Dermis microvascular lymphatic vessel endothelial cell (primary cell): Measurements from ENCODE around the gene TTLL3. TPM values are rescaled to one million over a fixed set of nuclear protein-coding genes. Genes with fewer than 3 reads are reported as not detected.
"Not testable (repeated sequence)": the region's sequence is repeated elsewhere in the genome, so short reads cannot be mapped to it uniquely, and the experiment has no call there.

ENCODE experiments used
- DNase-seq, 2 donors: peaks; one replicate each; pipeline versions ENCODE4 v3.0.0 to v3.0.0-alpha.2; 2010; ENCODE audit warnings: low read depth in 2 of 2
- total RNA-seq: library from RNA; depleted of rRNA; stranded (reverse); fragments of >200 nt; gene quantifications from 2 replicates; pipeline ENCODE4 v1.2.1, GENCODE V29; 2014

Gene TTLL3
- total RNA-seq, 1 donor from 2014 or later: 4.1 TPM

- not testable (repeated sequence) for DNase-seq
Observed at GRCh38 chr3:9865125-9865637, 55.1 kb downstream of the TTLL3 start.

- no peak for DNase-seq
Observed at GRCh38 chr3:9866639-9867038, 56.6 kb downstream of the TTLL3 start.

- no peak for DNase-seq
Observed at GRCh38 chr3:9867106-9867505, 57.0 kb downstream of the TTLL3 start.

- no peak for DNase-seq
Observed at GRCh38 chr3:9869955-9870354, 59.9 kb downstream of the TTLL3 start.

- DNase-seq: no peak
Observed at GRCh38 chr3:9870978-9871377, 60.9 kb downstream of the TTLL3 start.

- not testable (repeated sequence) for DNase-seq
Observed at GRCh38 chr3:9872067-9872466, 62.0 kb downstream of the TTLL3 start.

- DNase-seq: no peak
Observed at GRCh38 chr3:9875448-9875847, 65.4 kb downstream of the TTLL3 start.

GRCh38 chr3:9876255-9876654 is 66.2 kb downstream of the TTLL3 start:
- DNase-seq: not testable (repeated sequence)

GRCh38 chr3:9876991-9877390 is 66.9 kb downstream of the TTLL3 start:
- DNase-seq: no peak

- no peak for DNase-seq
Observed at GRCh38 chr3:9878700-9879099, 68.6 kb downstream of the TTLL3 start.

GRCh38 chr3:9879830-9880549 is 69.9 kb downstream of the TTLL3 start, which contains the start of gene CIDEC:
Gene CIDEC (minus strand): TSS chr3:9880253. CDS start chr3:9878486, 1,767 bp downstream.
- no peak for DNase-seq

- no peak for DNase-seq
Observed at GRCh38 chr3:9881441-9881840, 71.4 kb downstream of the TTLL3 start.

- no peak for DNase-seq
Observed at GRCh38 chr3:9883706-9884554, 73.9 kb downstream of the TTLL3 start.

- peak in 1 of 2 donors; percentile 25 for DNase-seq
Observed at GRCh38 chr3:9884555-9885165, 74.6 kb downstream of the TTLL3 start.

Other genes with a start within 250 kb of the TTLL3 start
- gene MTMR14, start 160.8 kb upstream of the TTLL3 start, total RNA-seq: 57.0 and 62.8 TPM in 2 replicates
- not detected in 2 replicates for gene CPNE9, start 106.4 kb upstream of the TTLL3 start, total RNA-seq
- gene BRPF1, start 78.5 kb upstream of the TTLL3 start, total RNA-seq: 12.2 and 17.8 TPM in 2 replicates
- gene OGG1, start 60.3 kb upstream of the TTLL3 start, total RNA-seq: 14.9 and 17.2 TPM in 2 replicates
- gene CAMK1, start 40.3 kb upstream of the TTLL3 start, total RNA-seq: 24.7 and 33.1 TPM in 2 replicates
- 23.7 and 26.2 TPM in 2 replicates for gene TADA3, start 17.8 kb upstream of the TTLL3 start, total RNA-seq
- 251 and 317 TPM in 2 replicates for gene ARPC4, start 17.2 kb upstream of the TTLL3 start, total RNA-seq
- 16.7 and 22.6 TPM in 2 replicates for gene RPUSD3, start 33.7 kb downstream of the TTLL3 start, total RNA-seq
- not detected in 2 replicates for gene CIDEC, start 70.0 kb downstream of the TTLL3 start, total RNA-seq
- gene JAGN1, start 80.3 kb downstream of the TTLL3 start, total RNA-seq: 25.0 and 31.7 TPM in 2 replicates
- gene IL17RE, start 92.6 kb downstream of the TTLL3 start, total RNA-seq: 0.13 TPM in 2 replicates
- gene IL17RC, start 106.8 kb downstream of the TTLL3 start, total RNA-seq: 16.9 and 25.3 TPM in 2 replicates
- gene CRELD1, start 123.6 kb downstream of the TTLL3 start, total RNA-seq: 22.0 and 33.5 TPM in 2 replicates
- 0.51 and 0.63 TPM in 2 replicates for gene PRRT3, start 142.1 kb downstream of the TTLL3 start, total RNA-seq
- gene EMC3, start 176.6 kb downstream of the TTLL3 start, total RNA-seq: 38.1 and 44.9 TPM in 2 replicates
- 11.3 and 20.4 TPM in 2 replicates for gene FANCD2, start 216.2 kb downstream of the TTLL3 start, total RNA-seq